Skeletal muscle cell (primary cell): ENCODE measurements around the gene NSMF.
"Not testable (repeated sequence)": the region's sequence is repeated elsewhere in the genome, so short reads cannot be mapped to it uniquely, and the experiment has no call there.

Source experiments
- DNase-seq: peaks from one replicate; pipeline ENCODE4 v3.0.0-alpha.2; 2010; ENCODE audit warnings: low read depth
- H3K4me3 ChIP-seq: 2 replicates; pipeline ENCODE4 v1.5.1; 2011; ENCODE audit warnings: low read depth, mild to moderate bottlenecking, control low read depth, low read length, moderate library complexity

The NSMF gene

DNA sequence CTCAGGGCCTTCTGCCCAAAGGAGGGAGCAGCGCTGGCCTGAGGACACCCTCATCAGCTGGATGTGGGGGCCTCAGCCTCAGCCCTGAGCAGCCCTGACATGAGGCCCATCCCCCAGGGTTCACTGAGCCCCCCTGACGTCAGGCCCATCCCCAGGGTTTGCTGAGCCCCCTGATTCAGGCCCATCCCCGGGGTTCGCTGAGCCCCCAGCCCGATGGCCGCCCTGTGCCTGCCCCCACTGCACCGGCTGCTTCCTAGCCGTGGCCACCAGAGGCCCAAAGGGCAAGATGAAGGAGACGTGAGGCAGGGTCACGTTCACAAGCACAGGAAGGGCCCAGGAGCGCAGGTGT is 19.5 kb upstream of the NSMF start:
- DNase-seq, result no peak

DNA sequence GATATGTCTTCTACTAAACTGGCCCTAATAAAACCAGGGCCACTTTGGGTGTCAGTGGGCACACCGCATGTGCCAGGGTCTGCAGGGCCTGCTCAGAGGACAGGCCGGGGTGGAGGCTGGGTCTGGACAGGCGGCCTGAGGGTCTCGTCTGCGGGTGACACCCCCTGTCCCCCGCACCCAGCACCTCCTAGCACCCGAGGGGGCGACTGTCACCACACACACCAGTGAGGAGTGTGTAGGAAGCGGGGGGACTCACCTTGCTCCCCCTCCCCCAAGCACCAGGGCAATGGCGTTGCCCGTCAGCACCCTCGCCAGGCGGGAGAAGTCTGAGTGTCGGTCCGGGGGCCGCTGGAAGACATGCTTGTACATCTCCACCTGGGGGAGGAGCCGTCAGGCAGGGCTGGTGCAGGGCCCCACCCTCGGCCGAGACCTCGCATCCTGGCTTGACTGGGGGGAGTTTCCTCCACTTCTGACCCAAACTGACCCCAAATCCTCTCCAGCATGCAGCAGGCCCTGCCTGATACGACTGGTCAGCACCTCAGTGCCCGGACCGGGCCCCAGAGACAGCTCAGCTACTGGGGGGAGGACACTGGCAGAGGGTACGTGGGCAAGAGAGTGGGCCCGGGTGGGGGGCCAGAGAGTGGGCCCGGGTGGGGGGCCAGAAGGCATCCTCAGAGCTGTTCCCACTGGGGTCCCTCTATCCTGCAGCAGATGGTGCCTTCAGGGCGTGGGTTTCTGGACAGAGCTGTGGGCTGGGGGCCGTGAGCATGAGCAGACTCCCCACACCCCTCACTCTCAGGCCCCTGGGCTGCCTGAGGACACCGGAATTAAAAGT is 18.9 kb upstream of the NSMF start:
- H3K4me3 ChIP-seq, result no peak overlapping the region
- no peak for DNase-seq

More for the DNA sequence above, 19.5 kb upstream of the NSMF start:
- H3K4me3 ChIP-seq, result no peak overlapping the region

DNA sequence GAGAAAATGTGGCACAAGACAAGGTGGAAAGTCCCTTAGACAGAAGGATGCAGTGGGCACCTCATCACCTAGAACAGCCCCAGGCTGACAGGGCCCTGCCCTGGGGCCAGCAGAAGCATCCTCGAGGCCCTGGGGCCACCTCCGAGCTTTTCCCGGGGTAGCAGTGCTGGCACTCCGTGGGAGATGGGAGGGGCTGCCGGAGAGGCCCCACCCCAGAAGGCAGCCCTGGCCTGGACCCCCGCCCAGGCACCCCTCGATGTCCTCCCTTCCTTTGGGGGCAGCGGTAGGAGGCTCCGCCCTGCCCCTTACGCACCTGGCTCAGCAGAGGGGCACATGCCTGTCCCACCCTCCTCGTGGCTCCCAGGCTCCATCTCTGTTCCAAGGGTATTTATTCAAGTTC is 17.7 kb upstream of the NSMF start:
- H3K4me3 ChIP-seq, result no peak overlapping the region
- no peak for DNase-seq

GRCh38 chr9:137475666-137476065 is 16.5 kb upstream of the NSMF start:
- H3K4me3 ChIP-seq, result no peak overlapping the region
- DNase-seq, result no peak

- DNase-seq, result no peak
- no peak overlapping the region for H3K4me3 ChIP-seq
Measured at GRCh38 chr9:137474271-137474670, 15.1 kb upstream of the NSMF start.

DNA sequence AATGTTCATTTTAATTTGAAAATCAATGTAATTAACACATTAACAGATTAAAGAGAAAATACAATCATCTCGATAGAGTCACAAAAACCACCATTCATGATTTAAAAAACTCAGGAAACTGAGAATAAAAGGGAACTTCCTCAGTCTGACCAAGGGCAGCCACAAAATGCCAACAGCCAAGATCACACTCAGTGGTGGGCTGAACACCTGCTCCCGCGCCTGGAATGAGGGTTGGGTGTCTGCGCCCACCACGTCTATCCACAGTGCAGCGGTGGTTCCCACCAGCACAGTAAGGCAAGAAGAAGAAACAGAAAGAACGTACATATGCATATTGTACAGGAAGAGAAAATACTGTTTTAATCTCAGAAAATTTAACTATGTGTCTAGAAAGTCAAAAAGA is 11.7 kb upstream of the NSMF start:
- no peak for DNase-seq
- H3K4me3 ChIP-seq, result no peak overlapping the region

DNA sequence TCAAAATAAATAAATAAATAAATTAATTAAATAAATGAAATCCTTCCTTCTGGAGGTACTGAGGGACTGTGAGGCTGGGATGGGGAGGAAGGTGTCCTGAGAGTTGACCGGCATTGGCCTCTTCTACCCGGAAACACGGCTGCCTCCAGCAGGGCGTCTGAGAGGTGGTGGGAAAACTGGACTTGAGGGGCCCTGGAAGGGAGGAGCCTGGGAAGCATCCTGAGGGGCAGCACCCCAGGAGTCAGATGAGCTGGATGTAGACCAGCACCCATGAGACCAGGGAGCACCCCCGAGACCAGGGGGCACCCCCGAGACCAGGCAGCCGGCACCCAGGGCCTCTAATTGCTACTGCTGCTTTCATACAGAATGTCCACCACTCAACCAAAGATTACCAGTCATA is 8.8 kb upstream of the NSMF start:
- DNase-seq, result no peak
- H3K4me3 ChIP-seq, result no peak overlapping the region

GRCh38 chr9:137467161-137467581 is 8.0 kb upstream of the NSMF start:
- H3K4me3 ChIP-seq, result no peak overlapping the region
- no peak for DNase-seq

GRCh38 chr9:137466389-137467085 is 7.4 kb upstream of the NSMF start:
- not testable (repeated sequence) for DNase-seq

DNA sequence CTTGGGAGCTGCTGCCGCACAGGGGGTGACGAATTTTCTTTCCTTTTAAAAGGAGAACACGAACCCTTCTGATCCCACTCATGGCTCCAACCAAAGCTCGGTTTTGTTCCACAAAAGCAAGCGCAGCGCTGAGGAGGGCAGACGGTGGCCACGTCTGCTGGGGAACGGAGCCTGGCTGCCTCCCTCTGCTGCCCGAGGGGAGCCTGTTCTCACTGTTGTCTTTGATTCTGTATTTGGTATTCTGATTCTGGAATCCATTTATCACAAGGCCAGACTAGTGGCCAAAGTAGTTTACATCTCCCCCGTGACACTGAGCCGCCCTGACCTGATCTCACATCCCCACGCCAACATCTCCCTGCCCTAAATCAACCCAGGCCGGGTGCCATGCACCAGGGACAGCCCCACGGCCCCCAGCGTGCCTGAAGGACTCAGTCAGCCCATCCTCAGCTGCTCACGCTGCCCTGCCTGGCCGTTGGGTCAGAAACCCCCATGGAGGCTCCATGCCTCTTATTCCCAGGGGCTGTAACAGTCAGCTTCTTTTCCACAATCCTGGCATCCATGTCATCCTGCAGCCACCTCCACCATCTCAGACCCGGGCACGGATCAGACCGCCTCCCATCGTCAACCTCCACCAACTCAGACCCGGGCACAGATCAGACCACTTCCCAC is 6.7 kb upstream of the NSMF start:
- no peak overlapping the region for H3K4me3 ChIP-seq
- no peak for DNase-seq

More at GRCh38 chr9:137466389-137467085, 7.4 kb upstream of the NSMF start:
- H3K4me3 ChIP-seq, result not testable (repeated sequence)

GRCh38 chr9:137465000-137465719 is 6.0 kb upstream of the NSMF start:
- H3K4me3 ChIP-seq, result no peak overlapping the region
- DNase-seq, result no peak

DNA sequence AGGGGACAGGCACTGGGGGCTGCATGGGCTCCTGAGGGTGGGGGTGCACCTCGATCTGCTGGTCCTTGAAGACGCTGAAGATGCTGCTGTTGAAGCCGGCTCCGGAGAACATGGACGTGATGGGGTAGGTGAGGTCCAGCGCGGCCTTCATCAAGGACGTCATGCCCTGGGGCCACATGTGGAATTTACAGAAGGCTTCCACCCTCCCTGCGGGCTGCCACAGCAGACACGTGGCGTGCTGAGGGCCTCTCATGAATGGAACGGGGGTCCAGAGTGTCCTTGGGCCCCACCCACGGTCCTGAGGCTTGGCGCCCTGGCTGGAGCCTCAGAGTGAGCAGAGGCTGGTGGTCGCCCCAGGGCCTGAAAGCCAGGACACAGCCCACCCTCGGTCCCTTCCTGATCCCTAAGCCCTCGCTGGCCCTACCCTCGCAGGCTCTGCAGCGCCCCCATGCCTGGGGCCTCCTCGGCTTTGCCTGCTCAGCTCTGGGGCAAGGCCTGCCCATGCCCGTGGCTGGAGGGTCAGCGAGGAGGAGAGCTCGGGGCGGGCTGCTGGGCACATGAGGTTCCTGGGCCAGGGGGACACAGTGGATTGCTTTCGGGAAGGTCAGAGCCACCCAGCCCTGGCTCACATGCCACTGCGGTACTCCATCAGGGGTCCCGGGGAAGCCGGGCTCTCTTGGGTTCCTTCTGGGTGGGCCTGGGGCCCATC is 5.3 kb upstream of the NSMF start:
- H3K4me3 ChIP-seq, result no peak overlapping the region
- DNase-seq, result no peak

DNA sequence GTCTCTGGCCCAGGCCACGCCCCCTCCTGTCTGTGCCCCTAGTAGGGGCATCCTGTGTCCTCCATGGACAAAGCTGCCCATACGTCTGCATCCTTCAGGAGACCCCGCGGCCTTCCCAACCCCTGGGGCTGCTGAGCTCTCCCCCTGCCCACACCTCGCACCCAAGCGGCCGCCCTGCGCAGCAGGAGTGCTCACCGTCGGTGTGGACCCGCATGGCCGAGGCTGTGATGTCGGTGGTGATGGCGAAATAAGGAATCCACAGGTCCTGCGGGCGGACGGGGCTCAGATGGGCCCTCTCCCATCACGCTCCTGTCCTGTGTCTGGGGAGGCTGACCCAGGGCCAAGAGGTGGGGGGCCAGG is 4.8 kb upstream of the NSMF start:
- H3K4me3 ChIP-seq, result no peak overlapping the region
- DNase-seq, result no peak

DNA sequence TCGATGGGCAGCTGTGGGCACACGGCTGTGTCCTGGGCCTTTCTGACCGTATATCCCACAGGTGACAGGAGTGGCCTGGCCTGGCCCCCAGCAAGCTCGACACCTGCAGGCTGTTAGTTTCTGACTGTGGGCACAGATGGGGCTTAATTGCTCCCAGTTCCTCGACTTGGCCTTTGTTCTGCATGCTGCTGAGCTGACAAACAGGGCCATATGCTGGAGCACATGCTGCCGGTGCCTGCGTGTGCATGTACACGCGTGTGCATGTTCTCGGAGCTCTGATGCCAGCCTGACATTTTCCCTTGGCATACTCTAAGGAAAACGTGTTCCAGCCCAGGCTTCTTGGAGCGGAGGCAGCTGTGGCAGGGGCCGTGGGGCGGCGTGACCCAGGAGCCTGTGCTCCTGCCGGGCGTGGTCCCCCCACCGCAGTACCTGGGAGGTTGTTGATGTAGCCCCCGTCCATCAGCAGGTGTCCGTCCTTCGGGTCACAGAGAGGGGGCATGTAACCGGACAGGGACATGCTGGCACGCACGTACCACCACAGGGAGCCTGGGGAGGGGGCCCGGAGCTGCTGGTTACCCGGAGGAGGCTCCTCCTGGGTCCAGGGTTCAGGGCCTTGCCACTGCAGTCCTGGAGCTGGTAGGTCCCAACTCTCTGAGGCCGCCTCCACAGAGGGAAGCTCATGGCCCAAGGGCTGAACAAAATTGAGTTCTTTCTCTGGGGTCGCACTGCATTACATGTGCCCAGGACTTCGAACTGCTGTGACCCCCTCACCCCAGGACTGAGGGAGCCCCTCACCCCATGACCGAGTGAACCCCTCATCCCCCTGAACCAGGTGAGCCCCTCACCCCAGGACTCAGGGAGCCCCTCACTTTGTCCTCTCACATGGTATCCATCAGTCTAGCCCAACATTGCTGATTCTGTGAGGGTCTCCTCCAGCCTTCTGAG is 4.1 kb upstream of the NSMF start:
- H3K4me3 ChIP-seq, result no peak overlapping the region
- no peak for DNase-seq

- DNase-seq, result no peak
- no peak overlapping the region for H3K4me3 ChIP-seq
Measured at GRCh38 chr9:137462396-137462985, 3.4 kb upstream of the NSMF start.

DNA sequence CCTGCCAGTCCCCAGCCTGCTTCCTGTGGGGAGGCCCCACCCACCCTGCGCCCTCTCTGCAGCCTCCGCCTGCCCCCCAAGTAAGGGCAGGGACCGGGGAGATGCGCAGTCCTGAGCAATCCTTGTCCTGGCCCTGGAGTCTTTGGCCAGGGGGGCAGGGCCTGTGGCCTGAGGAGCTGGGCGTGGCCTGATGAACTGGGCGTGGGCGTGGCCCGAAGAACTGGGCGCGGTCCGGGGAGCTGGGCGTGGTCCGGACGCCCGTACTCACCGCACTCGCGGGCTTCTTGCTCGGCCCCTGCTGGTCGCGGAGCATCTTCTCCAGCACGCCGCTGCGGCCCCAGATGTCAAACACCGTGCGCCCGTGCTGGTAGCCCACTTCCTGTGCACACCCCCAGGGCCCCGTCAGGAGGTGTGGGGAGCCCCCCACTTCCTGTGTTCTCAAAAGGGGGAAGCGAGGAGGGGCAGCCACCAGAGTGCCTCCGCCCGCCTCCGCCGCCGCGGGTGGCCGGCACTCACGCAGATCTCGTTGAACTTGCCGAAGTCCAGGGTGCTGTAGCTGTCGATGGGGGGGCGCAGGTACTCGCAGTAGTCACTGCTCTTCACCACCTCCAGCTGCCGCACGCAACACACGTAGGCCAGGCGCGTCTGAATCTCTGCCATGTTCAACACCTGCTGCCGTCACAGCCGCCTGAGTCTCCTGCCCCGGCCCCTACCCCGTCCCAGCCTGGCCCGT is 2.7 kb upstream of the NSMF start:
- no peak overlapping the region for H3K4me3 ChIP-seq
- DNase-seq, result no peak

- DNase-seq, result no peak
Measured at GRCh38 chr9:137461316-137461662, 2.2 kb upstream of the NSMF start.

More at GRCh38 chr9:137461316-137461662, 2.2 kb upstream of the NSMF start:
- no peak overlapping the region for H3K4me3 ChIP-seq
